Loucy (cell line): ENCODE measurements around the gene ICE1.

Experiments
- H2AFZ ChIP-seq: fragments of 200-600 bp; sonication (generic); 2 replicates; pipeline ENCODE4 v1.6.0; 2016; ENCODE audit warnings: antibody characterized with exemption, mild to moderate bottlenecking, low read length, moderate library complexity
- H3F3A ChIP-seq: fragments of 200-600 bp; 2 replicates; pipeline ENCODE4 v1.6.0; 2016; ENCODE audit warnings: antibody characterized with exemption, low read depth, mild to moderate bottlenecking
- H3K27me3 ChIP-seq: fragments of 200-600 bp; sonication (generic); 2 replicates; pipeline ENCODE4 v1.6.1; 2014; ENCODE audit warnings: low read length, mild to moderate bottlenecking; ENCODE audit not compliant: insufficient read depth, poor library complexity, severe bottlenecking
- H3K36me3 ChIP-seq: fragments of 200-600 bp; sonication (generic); 2 replicates; pipeline ENCODE4 v1.6.1; 2016; ENCODE audit warnings: low read length; ENCODE audit not compliant: insufficient read depth
- H3K4me1 ChIP-seq: fragments of 200-600 bp; sonication (generic); 2 replicates; pipeline ENCODE4 v1.5.1; 2014; ENCODE audit warnings: low read length, mild to moderate bottlenecking; ENCODE audit not compliant: insufficient read depth, poor library complexity, severe bottlenecking
- H3K4me2 ChIP-seq: fragments of 200-600 bp; sonication (generic); 2 replicates; pipeline ENCODE4 v1.6.0; 2014; ENCODE audit warnings: antibody characterized with exemption, low read length, low read depth, mild to moderate bottlenecking; ENCODE audit not compliant: poor library complexity, severe bottlenecking
- H3K4me3 ChIP-seq: fragments of 200-600 bp; sonication (generic); 2 replicates; pipeline ENCODE4 v1.5.1; 2014; ENCODE audit warnings: low read length, mild to moderate bottlenecking, mixed read lengths; ENCODE audit not compliant: poor library complexity, severe bottlenecking
- H3K79me2 ChIP-seq: fragments of 200-600 bp; sonication (generic); 2 replicates; pipeline ENCODE4 v1.6.1; 2014; ENCODE audit warnings: low read length; ENCODE audit not compliant: insufficient read depth
- H3K9ac ChIP-seq: fragments of 200-600 bp; sonication (generic); 2 replicates; pipeline ENCODE4 v1.6.0; 2014; ENCODE audit warnings: mild to moderate bottlenecking, low read depth, low read length, moderate library complexity; ENCODE audit not compliant: poor library complexity, severe bottlenecking
- H3K9me2 ChIP-seq: fragments of 200-600 bp; sonication (generic); replicated peaks from 2 replicates; pipeline ENCODE4 v1.6.1; 2016; ENCODE audit warnings: low read depth, low read length, mixed read lengths
- H3K9me3 ChIP-seq: fragments of 200-600 bp; sonication (generic); 2 replicates; pipeline ENCODE4 v1.6.1; 2014; ENCODE audit warnings: mild to moderate bottlenecking, antibody characterized with exemption, low read length, low read depth; ENCODE audit not compliant: insufficient read depth
- H4K20me1 ChIP-seq: fragments of 200-600 bp; sonication (generic); 2 replicates; pipeline ENCODE4 v1.6.0; 2014; ENCODE audit warnings: antibody characterized with exemption, low read length, mild to moderate bottlenecking; ENCODE audit not compliant: insufficient read depth, poor library complexity, severe bottlenecking
- CTCF ChIP-seq: fragments of 200-600 bp; sonication (generic); conservative IDR thresholded peaks from 2 replicates; pipeline ENCODE4 v1.5.1; 2014; ENCODE audit warnings: mild to moderate bottlenecking, antibody characterized with exemption, low read length
- EZH2phosphoT487 ChIP-seq: fragments of 200-600 bp; IDR thresholded peaks from 2 replicates; pipeline ENCODE4 v1.6.1; 2018; ENCODE audit warnings: antibody characterized with exemption, mild to moderate bottlenecking, moderate library complexity, borderline replicate concordance

Gene ICE1

GRCh38 chr5:5378531-5378930, 43.9 kb upstream of the ICE1 start:
- Histone ChIP-seq H3K9ac (no peak overlapping the region), H3K79me2 (no peaks in the 10 kb centered on the region), H3K36me3 (no peaks in the 10 kb centered on the region), H2AFZ (no peak overlapping the region), H4K20me1 (no peaks in the 10 kb centered on the region), H3F3A (no peaks in the 10 kb centered on the region), H3K4me3 (no peak overlapping the region), H3K4me1 (no peaks in the 10 kb centered on the region), H3K9me2 (no peaks in the 10 kb centered on the region), H3K4me2 (no peak overlapping the region), H3K27me3 (no peaks in the 10 kb centered on the region), H3K9me3 (no peaks in the 10 kb centered on the region; the same call in 1 of the 2 replicates)
- TF ChIP-seq CTCF, result no peak
- TF ChIP-seq EZH2phosphoT487, result no peak

GRCh38 chr5:5380298-5380697, 42.2 kb upstream of the ICE1 start:
- H3K9ac ChIP-seq, result no peak overlapping the region
- no peaks in the 10 kb centered on the region for H3K9me2 ChIP-seq
- H3K4me2 ChIP-seq, result no peak overlapping the region
- H3F3A ChIP-seq, result no peaks in the 10 kb centered on the region
- no peak overlapping the region for H3K4me3 ChIP-seq
- H2AFZ ChIP-seq, result no peak overlapping the region
- H3K36me3 ChIP-seq, result no peaks in the 10 kb centered on the region
- no peaks in the 10 kb centered on the region; the same call in 1 of the 2 replicates for H3K9me3 ChIP-seq
- H4K20me1 ChIP-seq, result no peaks in the 10 kb centered on the region
- no peak for TF ChIP-seq CTCF
- TF ChIP-seq EZH2phosphoT487, result no peak
- H3K27me3 ChIP-seq, result no peaks in the 10 kb centered on the region
- no peaks in the 10 kb centered on the region for H3K4me1 ChIP-seq
- no peaks in the 10 kb centered on the region for H3K79me2 ChIP-seq

DNA sequence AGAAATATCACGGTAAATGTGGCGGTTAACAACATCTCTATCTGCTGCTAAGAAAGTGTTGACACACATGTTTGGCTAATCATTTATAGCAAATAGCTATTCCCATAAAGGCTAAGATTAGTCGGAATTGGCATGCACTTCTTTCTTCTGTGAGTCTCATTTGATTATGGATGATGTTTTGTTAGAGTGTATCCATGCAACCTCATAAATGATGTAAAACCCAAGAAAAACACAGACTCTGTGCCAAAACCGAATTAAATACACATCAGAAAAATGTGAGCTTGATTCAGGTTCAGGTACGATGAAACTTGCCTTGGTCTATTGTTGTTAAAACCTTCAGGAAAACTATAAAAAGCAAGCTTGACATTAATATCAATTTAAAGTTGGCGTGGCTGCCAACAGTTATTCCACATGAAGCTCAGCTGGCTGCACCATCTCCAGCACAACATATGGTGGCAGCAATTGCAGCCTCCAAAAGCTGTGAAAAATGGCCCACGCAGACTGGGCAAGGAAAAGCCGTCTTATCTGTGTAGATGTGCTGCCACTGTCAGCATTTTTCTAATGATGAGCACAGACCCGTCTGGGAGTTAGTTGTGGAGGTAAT, 41.1 kb upstream of the ICE1 start:
- Histone ChIP-seq H3K9me3 (no peaks in the 10 kb centered on the region; the same call in 1 of the 2 replicates), H3K36me3 (no peaks in the 10 kb centered on the region), H3K9ac (no peak overlapping the region), H3K27me3 (no peaks in the 10 kb centered on the region), H3K79me2 (no peaks in the 10 kb centered on the region), H3K4me1 (no peaks in the 10 kb centered on the region), H2AFZ (no peak overlapping the region), H3K4me2 (no peak overlapping the region), H3F3A (no peaks in the 10 kb centered on the region), H3K9me2 (no peaks in the 10 kb centered on the region), H3K4me3 (no peak overlapping the region), H4K20me1 (no peaks in the 10 kb centered on the region)
- TF ChIP-seq CTCF, result no peak
- TF ChIP-seq EZH2phosphoT487, result no peak
